ENCODE measurements around the gene ANK2.

The ANK2 gene

GRCh38 chr4:113031212-113031611, 18.2 kb upstream of the ANK2 start:
- H3K27me3 ChIP-seq (ENCODE audit: insufficient read depth, low read length, poor library complexity), result no peaks in the 10 kb centered on the region
- H3K9ac ChIP-seq (ENCODE audit: low read length), result no peak overlapping the region
- H3K18ac ChIP-seq (ENCODE audit: low read length), result no peak overlapping the region
- no peak overlapping the region for H4K5ac ChIP-seq (ENCODE audit: low read length)
- no peak overlapping the region for H2BK120ac ChIP-seq (ENCODE audit: low read depth, low read length)
- DNase-seq, result no peak
- H3K79me2 ChIP-seq (ENCODE audit: control insufficient read depth, insufficient read depth, low read length), result no peaks in the 10 kb centered on the region
- no peak overlapping the region for H2BK5ac ChIP-seq (ENCODE audit: low read length)
- peaks cover 2% of the 10 kb centered on the region for H3K4me1 ChIP-seq (ENCODE audit: control insufficient read depth, low read depth, low read length)
- no peak overlapping the region for H3K27ac ChIP-seq (ENCODE audit: low read depth, low read length)
- H2AK5ac ChIP-seq (ENCODE audit: low read length), result no peak overlapping the region
- H2BK15ac ChIP-seq (replicated peaks; ENCODE audit: low read depth), result no peak overlapping the region
- no peak overlapping the region for H3K4me3 ChIP-seq (ENCODE audit: low read length)
- no peak overlapping the region for H3K4me2 ChIP-seq (ENCODE audit: low read length)
- no peaks in the 10 kb centered on the region for H3K36me3 ChIP-seq (ENCODE audit: control insufficient read depth, insufficient read depth, low read length)
- no peak overlapping the region for H3K23ac ChIP-seq (ENCODE audit: low read length)
- no peaks in the 10 kb centered on the region for H3K79me1 ChIP-seq (ENCODE audit: low read length)
- no peak overlapping the region for H4K8ac ChIP-seq (ENCODE audit: low read depth, low read length)
- no CpG with 5 or more reads among the region's 1 CpG for WGBS (ENCODE audit: extremely low coverage, insufficient coverage, low lambda C conversion rate)
- H3K4ac ChIP-seq (ENCODE audit: low read depth, low read length), result no peak overlapping the region
- H3K56ac ChIP-seq (ENCODE audit: low read length), result no peak overlapping the region

DNA sequence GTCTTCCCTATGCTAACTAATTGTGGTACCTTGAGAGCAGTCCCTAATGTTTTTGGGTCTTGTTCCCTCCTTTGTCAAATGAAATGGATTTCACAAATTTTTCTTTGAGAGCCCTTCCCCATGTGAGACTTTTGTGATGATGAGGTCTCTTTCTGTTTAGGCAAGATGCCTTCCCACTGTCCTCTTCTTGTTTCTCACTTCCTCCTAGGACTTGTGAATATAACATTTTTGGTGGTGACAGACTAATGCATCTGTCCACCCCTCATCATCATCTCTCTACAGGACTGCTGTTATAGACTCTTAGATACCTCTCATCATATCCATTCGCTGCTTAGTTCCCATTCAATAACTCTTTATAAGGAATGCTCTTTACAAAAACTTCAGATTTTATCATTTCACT, 8.7 kb upstream of the ANK2 start:
- Histone ChIP-seq H3K23ac (ENCODE audit: low read length) (no peak overlapping the region), H3K79me1 (ENCODE audit: low read length) (no peaks in the 10 kb centered on the region), H4K8ac (ENCODE audit: low read depth, low read length) (no peak overlapping the region), H3K4me2 (ENCODE audit: low read length) (no peak overlapping the region), H2BK15ac (replicated peaks; ENCODE audit: low read depth) (no peak overlapping the region), H4K5ac (ENCODE audit: low read length) (no peak overlapping the region), H3K18ac (ENCODE audit: low read length) (no peak overlapping the region), H2BK120ac (ENCODE audit: low read depth, low read length) (no peak overlapping the region), H3K4ac (ENCODE audit: low read depth, low read length) (no peak overlapping the region), H2BK5ac (ENCODE audit: low read length) (no peak overlapping the region), H3K27ac (ENCODE audit: low read depth, low read length) (no peak overlapping the region), H3K36me3 (ENCODE audit: control insufficient read depth, insufficient read depth, low read length) (no peaks in the 10 kb centered on the region), H2AK5ac (ENCODE audit: low read length) (no peak overlapping the region), H3K56ac (ENCODE audit: low read length) (no peak overlapping the region), H3K4me3 (ENCODE audit: low read length) (no peak overlapping the region), H3K27me3 (ENCODE audit: insufficient read depth, low read length, poor library complexity) (no peaks in the 10 kb centered on the region), H3K79me2 (ENCODE audit: control insufficient read depth, insufficient read depth, low read length) (no peaks in the 10 kb centered on the region), H3K9ac (ENCODE audit: low read length) (no peak overlapping the region), H3K4me1 (ENCODE audit: control insufficient read depth, low read depth, low read length) (peaks cover 2% of the 10 kb centered on the region)
- WGBS (ENCODE audit: extremely low coverage, insufficient coverage, low lambda C conversion rate), result no CpG with 5 or more reads among the region's 1 CpG
- DNase-seq, result no peak

GRCh38 chr4:113042502-113042901, 7.0 kb upstream of the ANK2 start:
- Histone ChIP-seq H3K79me2 (ENCODE audit: control insufficient read depth, insufficient read depth, low read length) (no peaks in the 10 kb centered on the region), H2BK5ac (ENCODE audit: low read length) (no peak overlapping the region), H4K8ac (ENCODE audit: low read depth, low read length) (no peak overlapping the region), H2AK5ac (ENCODE audit: low read length) (no peak overlapping the region), H3K56ac (ENCODE audit: low read length) (no peak overlapping the region), H3K36me3 (ENCODE audit: control insufficient read depth, insufficient read depth, low read length) (no peaks in the 10 kb centered on the region), H3K4ac (ENCODE audit: low read depth, low read length) (no peak overlapping the region), H2BK15ac (replicated peaks; ENCODE audit: low read depth) (no peak overlapping the region), H3K18ac (ENCODE audit: low read length) (no peak overlapping the region), H3K27me3 (ENCODE audit: insufficient read depth, low read length, poor library complexity) (no peaks in the 10 kb centered on the region), H3K4me1 (ENCODE audit: control insufficient read depth, low read depth, low read length) (peaks cover 2% of the 10 kb centered on the region), H3K9ac (ENCODE audit: low read length) (no peak overlapping the region), H3K23ac (ENCODE audit: low read length) (no peak overlapping the region), H3K27ac (ENCODE audit: low read depth, low read length) (no peak overlapping the region), H2BK120ac (ENCODE audit: low read depth, low read length) (no peak overlapping the region), H3K4me2 (ENCODE audit: low read length) (no peak overlapping the region), H3K79me1 (ENCODE audit: low read length) (no peaks in the 10 kb centered on the region), H3K4me3 (ENCODE audit: low read length) (no peak overlapping the region), H4K5ac (ENCODE audit: low read length) (no peak overlapping the region)
- DNase-seq, result no peak
- no CpG with 5 or more reads among the region's 2 CpGs for WGBS (ENCODE audit: extremely low coverage, insufficient coverage, low lambda C conversion rate)

GRCh38 chr4:113043591-113043990, 5.9 kb upstream of the ANK2 start:
- no peak overlapping the region for H3K4me3 ChIP-seq (ENCODE audit: low read length)
- no peak overlapping the region for H2BK15ac ChIP-seq (replicated peaks; ENCODE audit: low read depth)
- H3K36me3 ChIP-seq (ENCODE audit: control insufficient read depth, insufficient read depth, low read length), result no peaks in the 10 kb centered on the region
- no peak overlapping the region for H3K9ac ChIP-seq (ENCODE audit: low read length)
- H2BK5ac ChIP-seq (ENCODE audit: low read length), result no peak overlapping the region
- H3K79me1 ChIP-seq (ENCODE audit: low read length), result no peaks in the 10 kb centered on the region
- H2BK120ac ChIP-seq (ENCODE audit: low read depth, low read length), result no peak overlapping the region
- H3K23ac ChIP-seq (ENCODE audit: low read length), result no peak overlapping the region
- H3K4me2 ChIP-seq (ENCODE audit: low read length), result no peak overlapping the region
- no peak overlapping the region for H3K18ac ChIP-seq (ENCODE audit: low read length)
- H3K27ac ChIP-seq (ENCODE audit: low read depth, low read length), result no peak overlapping the region
- no peaks in the 10 kb centered on the region for H3K27me3 ChIP-seq (ENCODE audit: insufficient read depth, low read length, poor library complexity)
- no peaks in the 10 kb centered on the region for H3K79me2 ChIP-seq (ENCODE audit: control insufficient read depth, insufficient read depth, low read length)
- no peak overlapping the region for H3K56ac ChIP-seq (ENCODE audit: low read length)
- H2AK5ac ChIP-seq (ENCODE audit: low read length), result no peak overlapping the region
- H3K4me1 ChIP-seq (ENCODE audit: control insufficient read depth, low read depth, low read length), result peaks cover 2% of the 10 kb centered on the region
- no peak for DNase-seq
- no peak overlapping the region for H4K5ac ChIP-seq (ENCODE audit: low read length)
- H3K4ac ChIP-seq (ENCODE audit: low read depth, low read length), result no peak overlapping the region
- H4K8ac ChIP-seq (ENCODE audit: low read depth, low read length), result no peak overlapping the region

DNA sequence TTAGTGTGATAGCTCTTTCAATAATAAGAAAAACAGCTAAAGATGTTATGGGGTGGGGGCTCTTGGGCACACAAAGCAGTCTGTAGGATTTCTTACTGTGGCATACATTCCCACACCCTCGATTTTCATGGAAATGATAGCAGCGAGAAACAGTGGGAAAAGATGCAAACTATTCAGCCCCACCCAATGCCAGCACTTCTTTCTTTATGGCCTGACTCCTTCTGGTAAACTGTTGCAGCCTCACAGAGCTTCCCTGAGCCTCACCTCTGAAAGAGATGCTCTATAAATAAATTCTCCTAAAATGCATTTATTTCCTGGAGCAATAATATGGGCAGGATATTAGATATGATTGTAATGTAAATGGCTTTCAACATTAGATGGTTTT, 910 bp downstream of the ANK2 start:
- no peaks in the 10 kb centered on the region for H3K27me3 ChIP-seq (ENCODE audit: insufficient read depth, low read length, poor library complexity)
- no peak overlapping the region for H2BK120ac ChIP-seq (ENCODE audit: low read depth, low read length)
- H3K9ac ChIP-seq (ENCODE audit: low read length), result no peak overlapping the region
- H3K79me1 ChIP-seq (ENCODE audit: low read length), result no peaks in the 10 kb centered on the region
- no CpG with 5 or more reads among the region's 2 CpGs for WGBS (ENCODE audit: extremely low coverage, insufficient coverage, low lambda C conversion rate)
- no peak overlapping the region for H3K23ac ChIP-seq (ENCODE audit: low read length)
- no peak overlapping the region for H4K8ac ChIP-seq (ENCODE audit: low read depth, low read length)
- H3K4me2 ChIP-seq (ENCODE audit: low read length), result no peak overlapping the region
- peak; percentile 30 for DNase-seq
- H3K4me3 ChIP-seq (ENCODE audit: low read length), result no peak overlapping the region
- H3K4me1 ChIP-seq (ENCODE audit: control insufficient read depth, low read depth, low read length), result no peaks in the 10 kb centered on the region
- H2BK15ac ChIP-seq (replicated peaks; ENCODE audit: low read depth), result no peak overlapping the region
- H2BK5ac ChIP-seq (ENCODE audit: low read length), result no peak overlapping the region
- H3K79me2 ChIP-seq (ENCODE audit: control insufficient read depth, insufficient read depth, low read length), result no peaks in the 10 kb centered on the region
- H2AK5ac ChIP-seq (ENCODE audit: low read length), result no peak overlapping the region
- H3K18ac ChIP-seq (ENCODE audit: low read length), result no peak overlapping the region
- no peak overlapping the region for H3K4ac ChIP-seq (ENCODE audit: low read depth, low read length)
- no peak overlapping the region for H4K5ac ChIP-seq (ENCODE audit: low read length)
- H3K27ac ChIP-seq (ENCODE audit: low read depth, low read length), result no peak overlapping the region
- H3K36me3 ChIP-seq (ENCODE audit: control insufficient read depth, insufficient read depth, low read length), result no peaks in the 10 kb centered on the region
- H3K56ac ChIP-seq (ENCODE audit: low read length), result no peak overlapping the region

GRCh38 chr4:113050837-113051236, 1.4 kb downstream of the ANK2 start:
- Histone ChIP-seq H2BK5ac (ENCODE audit: low read length) (no peak overlapping the region), H3K27ac (ENCODE audit: low read depth, low read length) (no peak overlapping the region), H3K79me1 (ENCODE audit: low read length) (no peaks in the 10 kb centered on the region), H2BK120ac (ENCODE audit: low read depth, low read length) (no peak overlapping the region), H3K18ac (ENCODE audit: low read length) (no peak overlapping the region), H3K23ac (ENCODE audit: low read length) (no peak overlapping the region), H4K5ac (ENCODE audit: low read length) (no peak overlapping the region), H3K79me2 (ENCODE audit: control insufficient read depth, insufficient read depth, low read length) (no peaks in the 10 kb centered on the region), H3K9ac (ENCODE audit: low read length) (no peak overlapping the region), H3K4me3 (ENCODE audit: low read length) (no peak overlapping the region), H2AK5ac (ENCODE audit: low read length) (no peak overlapping the region), H3K4me2 (ENCODE audit: low read length) (no peak overlapping the region), H3K27me3 (ENCODE audit: insufficient read depth, low read length, poor library complexity) (no peaks in the 10 kb centered on the region), H3K4me1 (ENCODE audit: control insufficient read depth, low read depth, low read length) (no peaks in the 10 kb centered on the region), H3K36me3 (ENCODE audit: control insufficient read depth, insufficient read depth, low read length) (no peaks in the 10 kb centered on the region), H4K8ac (ENCODE audit: low read depth, low read length) (no peak overlapping the region), H2BK15ac (replicated peaks; ENCODE audit: low read depth) (no peak overlapping the region), H3K56ac (ENCODE audit: low read length) (no peak overlapping the region), H3K4ac (ENCODE audit: low read depth, low read length) (no peak overlapping the region)
- DNase-seq, result no peak
- WGBS (ENCODE audit: extremely low coverage, insufficient coverage, low lambda C conversion rate), result no CpG with 5 or more reads among the region's 3 CpGs
